HG03439 (cell line): ENCODE measurements around the gene CCDC192.
"Not testable (repeated sequence)": the region's sequence is repeated elsewhere in the genome, so short reads cannot be mapped to it uniquely, and the experiment has no call there.

Experiments used
- ATAC-seq: cut with Tn5 transposase; IDR thresholded peaks from one replicate; pipeline ENCODE4 v1.9.1; 2021; ENCODE audit warnings: mild to moderate bottlenecking, moderate library complexity; ENCODE audit not compliant: unreplicated experiment

The CCDC192 gene

DNA sequence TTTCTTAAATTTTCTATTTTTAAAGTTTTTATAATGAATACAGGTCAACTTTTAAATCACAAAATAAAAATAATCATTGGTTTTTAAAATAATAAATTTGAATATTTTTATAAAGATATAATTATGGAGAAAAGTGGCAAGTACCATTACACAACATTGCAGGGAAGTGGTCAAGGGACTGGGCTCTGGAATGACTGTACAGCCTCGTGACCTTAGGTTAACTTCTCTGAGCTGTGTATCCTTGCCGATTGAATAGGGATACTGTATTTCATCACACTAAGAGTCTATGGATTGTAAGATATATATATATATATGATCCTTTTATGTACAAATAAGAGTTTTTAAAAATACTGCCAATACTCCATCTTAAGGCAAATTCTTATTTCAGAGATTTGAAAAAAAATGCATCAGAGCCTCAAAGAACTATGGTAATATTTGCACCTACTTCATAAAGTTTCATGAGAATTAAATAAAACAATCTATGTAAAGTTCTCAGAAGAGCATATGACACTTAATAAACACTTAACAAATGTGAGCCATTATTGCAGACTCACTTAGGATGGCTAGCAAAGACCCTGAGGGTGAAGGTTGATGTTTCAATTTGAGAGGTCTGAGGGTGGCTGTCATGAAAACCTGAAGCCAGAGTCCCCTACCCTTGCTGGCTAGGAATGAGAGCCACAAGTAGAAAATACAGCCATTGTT, 136.5 kb downstream of the CCDC192 start:
- peak; percentile 28 for ATAC-seq

DNA sequence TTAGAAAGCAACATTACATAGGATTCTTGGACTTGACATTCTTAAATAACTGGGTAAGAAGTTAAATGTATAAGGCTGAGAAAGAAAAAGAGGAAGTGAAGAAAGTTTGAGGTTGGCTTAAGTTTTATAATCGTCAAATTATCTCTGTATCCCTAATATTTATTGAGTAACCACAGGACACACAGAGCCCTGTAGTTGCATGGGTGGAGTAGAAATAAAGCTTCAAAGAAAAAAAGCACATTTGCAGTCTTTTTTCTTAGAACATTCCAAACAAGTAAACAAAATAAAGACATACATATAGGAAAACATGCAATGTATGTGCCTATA, 137.0 kb downstream of the CCDC192 start:
- peak; percentile 52 for ATAC-seq

DNA sequence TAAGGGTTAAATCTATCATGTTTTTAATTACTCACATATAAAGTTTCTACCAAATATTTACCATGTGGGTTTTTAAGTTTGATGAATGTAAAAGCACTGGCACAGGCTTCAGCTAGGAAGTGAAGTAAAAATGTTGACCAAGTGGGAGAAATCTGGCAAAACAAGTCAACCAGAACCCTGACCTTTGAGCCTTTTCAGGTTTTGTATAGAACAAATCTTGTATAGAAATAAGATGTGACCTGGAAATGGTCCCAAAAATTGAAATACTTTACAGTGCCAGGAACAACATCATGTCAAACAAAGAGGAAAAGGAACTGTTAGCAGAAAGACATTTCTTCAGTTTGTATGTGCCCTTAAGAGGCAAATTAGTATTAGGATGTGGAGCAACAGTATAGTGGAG, 137.6 kb downstream of the CCDC192 start:
- ATAC-seq, result no peak

DNA sequence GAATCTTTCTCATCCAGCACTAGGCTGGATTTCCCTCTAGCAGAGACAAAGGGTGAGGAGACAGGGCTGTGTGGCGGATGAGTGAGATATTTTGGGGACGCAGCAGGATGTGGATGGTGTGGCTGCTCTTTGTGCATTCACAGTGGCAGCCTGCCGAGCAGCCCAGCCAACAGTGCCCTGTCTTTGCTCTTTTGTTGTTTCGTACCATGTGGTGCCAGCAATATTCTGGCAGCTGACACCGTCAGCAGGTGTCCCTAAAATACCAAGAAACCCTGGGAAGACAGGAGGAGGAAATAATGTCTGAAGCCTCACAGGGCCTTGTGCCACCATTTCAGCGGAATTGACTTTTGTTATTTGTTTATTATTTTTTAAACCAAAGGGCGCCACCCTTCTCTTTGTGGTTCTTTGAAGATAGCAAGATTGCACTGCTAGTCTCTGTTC, 141.4 kb downstream of the CCDC192 start:
- ATAC-seq, result no peak

DNA sequence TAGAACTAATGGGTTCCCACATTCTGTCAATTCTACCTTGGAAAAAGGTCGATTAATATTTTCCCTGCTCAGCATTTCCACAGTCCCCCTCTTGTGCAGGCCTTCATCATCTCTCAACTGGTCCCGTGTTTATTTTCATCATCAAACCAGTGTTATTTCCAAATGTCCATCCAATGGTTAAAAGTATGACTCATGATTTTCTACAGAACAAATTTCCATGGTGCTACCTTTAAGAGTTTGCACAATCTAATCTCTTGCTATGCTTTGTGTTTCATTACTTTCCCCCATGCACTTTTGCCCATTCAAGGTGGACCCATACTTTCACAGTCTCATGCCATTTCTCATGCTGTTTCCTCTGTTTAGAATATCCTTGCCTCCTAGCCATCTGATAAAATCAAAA, 143.7 kb downstream of the CCDC192 start:
- ATAC-seq, result no peak

DNA sequence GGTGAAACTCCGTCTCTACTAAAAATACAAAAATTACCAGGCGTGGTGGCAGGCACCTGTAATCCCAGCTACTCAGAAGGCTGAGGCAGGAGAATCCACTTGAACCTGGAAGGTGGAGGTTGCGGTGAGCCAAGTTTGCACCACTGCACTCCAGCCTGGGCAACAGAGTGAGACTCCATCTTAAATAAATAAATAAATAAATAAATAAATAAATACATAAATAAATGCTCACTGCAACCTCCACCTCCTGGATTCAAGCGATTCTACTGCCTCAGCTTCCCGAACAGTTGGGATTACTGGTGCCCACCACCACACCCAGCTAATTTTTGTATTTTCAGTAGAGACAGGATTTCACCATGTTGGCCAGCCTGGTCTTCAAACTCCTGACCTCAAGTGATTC, 144.4 kb downstream of the CCDC192 start:
- ATAC-seq, result not testable (repeated sequence)

DNA sequence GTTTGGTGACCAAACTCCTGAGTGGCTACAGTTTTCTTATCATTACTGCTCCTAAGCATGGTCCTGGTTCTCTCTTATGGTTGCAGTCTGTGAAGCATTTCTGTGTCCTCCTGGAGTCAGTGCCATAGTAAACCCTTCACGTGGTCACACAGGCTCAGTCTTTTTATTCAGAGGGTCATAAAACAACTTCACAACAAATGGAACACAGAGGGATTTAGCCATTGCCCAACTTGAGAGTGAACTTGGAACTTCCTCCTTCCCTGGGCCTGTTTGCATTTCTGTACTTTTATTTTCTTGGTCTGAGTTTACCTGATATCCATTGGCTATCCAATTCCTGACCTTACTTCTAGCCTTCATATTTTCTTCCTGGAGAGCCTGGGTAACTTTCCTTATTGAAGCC, 144.9 kb downstream of the CCDC192 start:
- ATAC-seq, result no peak

DNA sequence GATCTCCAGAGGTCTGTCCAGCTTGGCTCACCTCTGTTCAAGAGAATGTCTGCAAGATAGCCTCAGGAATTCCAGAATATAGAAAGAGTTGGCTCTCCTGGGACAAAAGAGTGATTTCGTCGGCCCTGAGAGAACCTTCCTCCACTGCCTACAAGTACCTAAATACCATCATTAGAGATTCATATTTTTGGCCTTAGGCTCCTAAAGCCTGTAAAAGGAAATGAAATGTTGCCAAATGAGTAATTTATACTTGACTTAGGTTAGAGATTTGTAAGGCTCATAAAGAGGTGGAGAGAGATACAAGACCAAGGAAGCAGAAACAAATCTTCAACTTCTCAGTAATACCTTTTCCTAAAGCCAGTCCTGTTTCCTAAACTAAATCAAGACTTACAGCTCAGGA, 146.2 kb downstream of the CCDC192 start:
- no peak for ATAC-seq

DNA sequence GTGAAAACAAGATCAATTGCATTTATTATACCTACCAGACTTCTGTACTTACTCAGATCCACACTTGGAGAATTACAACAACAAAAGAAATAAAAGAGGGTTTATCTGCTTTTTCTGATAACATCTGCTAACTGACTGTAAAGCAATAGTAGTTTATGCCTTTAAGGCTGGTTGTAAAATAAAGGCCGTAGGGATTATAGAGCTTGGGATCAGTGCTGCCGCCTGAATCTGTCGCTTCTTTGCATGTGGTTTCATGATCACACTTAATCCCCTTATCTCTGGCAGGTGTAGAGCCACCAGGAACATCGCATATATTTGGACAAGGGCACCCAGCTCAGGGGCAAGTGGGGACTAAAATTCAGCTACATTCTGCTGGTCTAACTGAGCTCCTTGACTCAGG, 146.7 kb downstream of the CCDC192 start:
- no peak for ATAC-seq

DNA sequence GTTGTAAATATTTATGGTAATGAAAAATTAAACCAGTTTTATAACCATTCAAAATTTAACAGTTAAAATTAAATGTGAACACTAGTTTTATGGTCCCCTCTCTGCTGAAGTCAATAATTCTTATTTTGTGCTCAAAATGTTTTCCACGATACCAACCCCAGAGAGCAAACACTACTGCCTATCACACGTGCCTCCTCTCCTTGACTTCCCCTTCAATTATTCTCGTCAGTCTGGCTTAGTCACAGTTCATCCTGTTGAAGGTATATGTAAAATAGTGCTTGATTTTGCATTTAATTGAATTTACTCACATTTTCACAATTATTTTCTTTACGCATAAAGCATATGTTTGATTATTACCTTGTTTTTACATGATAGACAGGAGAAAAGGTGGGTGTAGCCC, 148.8 kb downstream of the CCDC192 start:
- no peak for ATAC-seq

DNA sequence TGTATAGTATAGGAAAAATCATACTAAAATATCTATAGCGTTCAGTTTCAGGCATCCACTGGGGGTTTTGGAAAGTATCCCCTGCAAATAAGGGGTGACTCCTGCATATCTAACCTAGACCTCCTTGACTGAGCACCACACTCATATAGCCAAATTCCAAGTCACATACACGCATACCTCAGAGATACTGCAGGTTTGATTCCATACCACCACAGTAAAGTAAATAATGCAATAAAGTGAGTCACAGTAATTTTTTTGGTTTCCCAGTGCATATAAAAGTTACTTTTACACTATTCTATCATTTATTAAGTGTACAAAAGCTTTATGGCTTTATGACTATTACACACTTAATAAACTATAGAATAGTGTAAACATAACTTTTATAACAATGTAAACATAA, 151.3 kb downstream of the CCDC192 start:
- no peak for ATAC-seq

DNA sequence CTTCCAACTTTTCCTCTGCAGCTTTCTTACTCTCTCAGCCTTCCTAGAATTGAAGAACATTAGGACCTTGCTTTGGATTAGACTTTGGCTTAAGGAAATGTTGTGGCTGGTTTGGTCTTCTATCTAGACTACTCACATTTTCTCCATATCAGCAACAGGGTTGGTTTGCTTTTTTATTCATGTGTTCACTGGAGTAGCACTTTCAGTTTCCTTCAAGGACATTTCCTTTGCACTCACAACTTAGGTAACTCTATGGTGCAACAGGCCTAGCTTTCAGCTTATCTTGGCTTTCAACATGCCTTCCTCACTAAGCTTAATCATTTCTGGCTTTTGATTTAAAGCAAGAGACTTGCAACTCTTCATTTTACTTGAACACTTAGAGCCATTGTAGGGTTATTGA, 153.1 kb downstream of the CCDC192 start:
- no peak for ATAC-seq

DNA sequence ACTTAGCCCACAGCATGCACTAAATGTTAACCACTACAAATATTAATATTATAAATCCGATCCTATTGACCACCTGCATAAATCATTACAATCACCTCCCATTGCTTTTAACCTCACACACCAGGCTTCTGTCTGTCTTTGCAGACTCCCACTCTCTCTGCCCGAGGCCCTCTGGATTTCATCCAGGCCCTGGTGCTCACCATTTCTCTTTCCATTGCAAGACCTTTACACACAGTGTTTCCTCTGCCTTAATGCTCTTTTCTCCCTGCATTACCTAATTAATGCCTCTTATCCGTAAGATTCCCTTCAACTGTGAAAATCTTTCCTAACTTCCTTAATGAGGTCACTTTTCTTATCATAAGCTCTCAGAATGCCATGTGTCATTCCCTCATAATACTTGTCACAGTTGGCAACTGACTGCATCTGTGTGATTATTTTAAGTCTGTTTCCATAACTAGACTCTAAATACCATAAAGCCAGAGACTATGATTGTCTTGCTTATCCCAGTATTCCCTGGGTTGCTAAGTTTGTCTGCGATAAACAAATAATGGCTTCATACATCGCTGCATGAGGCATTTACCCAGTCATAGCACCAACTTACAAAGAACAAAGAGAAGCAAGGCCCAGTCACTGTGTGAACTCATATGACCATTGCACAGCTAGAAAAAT, 155.1 kb downstream of the CCDC192 start:
- ATAC-seq, result no peak

DNA sequence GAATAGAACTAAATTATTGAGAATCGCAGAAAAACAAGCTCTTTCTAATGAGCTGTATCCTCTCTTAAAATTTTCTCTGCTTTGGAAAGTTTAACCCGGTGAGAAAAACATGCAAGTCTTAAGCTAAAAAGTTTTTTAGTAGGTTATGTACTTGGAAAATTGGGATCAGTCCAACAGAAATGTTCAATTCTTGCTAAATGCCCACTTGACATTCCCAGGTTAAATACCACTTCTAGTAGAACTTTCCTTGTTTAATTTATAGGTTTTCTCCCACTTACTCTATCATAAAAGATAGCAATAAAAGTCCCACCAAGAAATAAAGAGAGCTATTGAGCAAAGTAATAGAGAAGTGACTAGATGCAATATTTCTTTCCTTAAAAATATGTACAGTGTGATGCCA, 157.1 kb downstream of the CCDC192 start:
- ATAC-seq, result no peak

DNA sequence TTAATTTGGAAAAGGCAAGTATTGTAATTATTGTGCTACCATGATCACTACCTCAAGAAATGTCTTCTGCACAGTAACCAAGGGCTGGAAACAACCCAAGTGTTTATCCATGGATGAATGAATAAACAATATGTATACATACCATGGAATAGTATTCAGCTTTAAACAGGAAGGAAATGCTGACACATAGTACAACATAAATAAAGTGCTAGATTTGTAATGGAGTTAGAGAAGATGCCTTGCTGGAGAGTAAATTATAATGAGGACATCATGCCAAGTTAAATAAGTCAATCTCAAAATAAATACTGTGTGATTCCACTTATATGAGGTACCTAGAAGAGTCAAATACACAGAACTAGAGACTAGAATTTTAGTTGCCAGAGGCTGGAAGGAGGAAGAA, 160.0 kb downstream of the CCDC192 start:
- no peak for ATAC-seq

DNA sequence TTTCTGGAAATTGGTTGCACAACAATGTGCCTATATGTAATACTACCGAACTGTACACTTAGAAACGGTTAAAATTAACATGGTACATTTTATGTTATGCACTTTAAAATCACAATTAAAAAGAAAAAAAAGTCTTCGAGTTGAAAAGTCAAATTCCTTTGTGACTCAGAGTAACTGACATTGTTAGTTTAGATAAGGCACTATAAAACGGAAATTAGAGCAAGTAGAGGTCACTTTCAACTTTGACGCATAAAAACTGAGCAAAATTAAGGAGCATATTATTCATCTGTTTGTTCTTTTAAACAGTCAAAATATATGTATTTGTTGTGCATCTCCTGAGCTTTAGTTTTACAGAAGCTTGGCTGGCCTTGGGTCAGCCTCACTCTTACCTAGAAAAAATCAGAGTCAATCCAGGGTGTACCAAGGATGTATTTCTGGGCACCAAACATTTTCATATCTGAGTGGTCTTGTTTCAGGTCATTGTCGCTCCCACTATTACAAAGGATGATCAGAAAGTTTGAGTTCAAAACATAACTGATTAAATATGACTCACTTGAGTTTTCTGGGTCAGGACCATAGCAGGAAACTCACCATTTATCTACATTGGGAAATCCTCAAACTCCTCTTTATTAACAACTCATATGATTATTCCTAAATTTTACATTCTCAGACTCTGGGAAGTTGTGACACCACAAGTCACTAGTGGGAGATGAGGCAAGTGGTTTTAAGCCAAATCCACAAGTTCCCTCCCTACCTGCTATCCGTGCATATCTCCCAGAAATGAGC, 160.6 kb downstream of the CCDC192 start:
- no peak for ATAC-seq

DNA sequence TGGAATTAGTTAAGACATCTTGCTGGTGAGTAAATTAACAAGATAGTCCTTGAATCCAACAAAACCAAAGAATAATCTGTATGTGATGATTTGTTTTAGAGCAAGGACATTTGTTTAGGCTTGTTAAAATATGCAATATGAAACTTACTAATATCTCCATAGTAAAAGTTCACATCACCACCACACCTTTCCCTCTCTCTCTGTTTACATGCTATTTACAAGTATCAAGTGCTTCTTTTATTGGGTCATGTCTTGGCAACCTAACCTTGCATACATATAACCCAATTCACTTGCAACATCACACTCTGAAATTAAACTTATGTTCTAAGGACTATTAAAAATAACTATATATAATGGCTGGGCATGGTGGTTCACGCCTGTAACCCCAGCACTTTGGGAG, 161.3 kb downstream of the CCDC192 start:
- no peak for ATAC-seq

DNA sequence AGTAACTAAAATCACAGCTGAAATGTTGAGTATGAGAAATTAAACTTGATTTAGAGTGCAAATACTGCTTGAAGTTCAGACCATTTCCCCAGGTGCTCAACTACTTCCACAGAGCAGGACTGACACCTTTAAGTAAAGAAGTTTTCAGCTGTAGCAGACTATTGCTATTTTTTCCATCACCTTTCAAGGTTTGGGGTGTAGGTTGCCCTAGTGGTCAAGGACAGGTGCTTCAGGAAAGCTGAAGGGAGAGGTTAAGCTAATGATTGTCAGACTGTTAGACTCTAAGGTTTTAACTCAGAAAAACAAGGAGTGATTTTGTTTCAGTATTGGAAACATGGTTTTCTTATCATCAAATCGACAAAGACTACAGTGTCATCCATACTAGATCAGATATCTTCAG, 162.1 kb downstream of the CCDC192 start:
- ATAC-seq, result no peak

DNA sequence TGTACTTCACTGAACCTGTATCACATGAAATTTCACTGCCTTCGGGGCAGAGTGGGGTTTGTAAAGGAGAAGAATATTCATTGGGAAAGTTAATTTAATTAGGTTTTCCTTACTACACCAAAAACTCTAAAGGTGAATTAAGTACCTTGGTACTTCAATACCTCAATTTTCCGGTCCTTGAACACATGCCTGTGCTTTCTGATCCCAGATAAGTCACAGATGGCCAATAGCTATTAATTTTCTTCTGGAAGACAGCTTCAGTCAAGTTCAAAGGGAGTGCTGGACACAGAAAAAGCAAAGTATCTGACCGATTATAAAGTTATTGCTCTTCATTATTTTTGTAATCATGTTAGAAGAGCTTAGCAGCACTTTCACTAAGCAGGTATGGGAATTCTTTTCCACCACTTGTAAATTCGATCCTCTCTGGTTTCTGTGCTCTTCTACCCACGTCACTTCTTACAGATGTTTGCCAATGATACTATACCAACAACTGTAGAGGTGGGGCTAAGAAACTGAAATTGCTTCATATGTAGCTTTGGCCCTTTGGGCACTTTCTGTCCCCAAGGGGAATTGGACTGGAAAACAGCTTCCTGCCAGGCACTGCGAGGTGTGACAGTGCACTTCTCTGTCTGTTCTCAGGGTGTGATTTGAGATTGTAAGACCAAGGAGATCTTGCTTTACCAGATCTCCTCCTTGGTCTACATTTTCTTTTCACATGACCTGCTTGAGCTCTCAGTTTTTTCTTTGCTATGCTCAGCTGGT, 164.0 kb downstream of the CCDC192 start:
- ATAC-seq, result no peak

DNA sequence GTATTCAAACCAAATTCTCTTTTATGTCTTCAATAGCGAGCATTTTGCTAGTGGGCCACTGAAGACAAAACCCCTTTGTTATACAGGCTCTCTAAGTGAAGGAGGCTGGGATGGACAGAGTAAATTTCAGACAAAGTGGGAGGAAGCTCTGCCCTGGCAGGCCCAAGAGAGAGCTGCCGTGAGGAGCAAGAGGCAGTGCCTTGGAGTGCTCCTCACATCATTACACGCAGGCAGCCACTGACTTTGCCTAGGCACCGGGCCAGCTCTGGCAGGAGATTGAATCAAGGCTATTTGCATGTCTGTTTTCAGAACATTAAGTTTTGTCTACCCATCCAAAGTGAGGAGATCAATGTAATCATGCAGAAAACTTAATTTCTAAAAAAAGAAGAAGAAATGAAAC, 167.7 kb downstream of the CCDC192 start:
- peak; percentile 64 for ATAC-seq

DNA sequence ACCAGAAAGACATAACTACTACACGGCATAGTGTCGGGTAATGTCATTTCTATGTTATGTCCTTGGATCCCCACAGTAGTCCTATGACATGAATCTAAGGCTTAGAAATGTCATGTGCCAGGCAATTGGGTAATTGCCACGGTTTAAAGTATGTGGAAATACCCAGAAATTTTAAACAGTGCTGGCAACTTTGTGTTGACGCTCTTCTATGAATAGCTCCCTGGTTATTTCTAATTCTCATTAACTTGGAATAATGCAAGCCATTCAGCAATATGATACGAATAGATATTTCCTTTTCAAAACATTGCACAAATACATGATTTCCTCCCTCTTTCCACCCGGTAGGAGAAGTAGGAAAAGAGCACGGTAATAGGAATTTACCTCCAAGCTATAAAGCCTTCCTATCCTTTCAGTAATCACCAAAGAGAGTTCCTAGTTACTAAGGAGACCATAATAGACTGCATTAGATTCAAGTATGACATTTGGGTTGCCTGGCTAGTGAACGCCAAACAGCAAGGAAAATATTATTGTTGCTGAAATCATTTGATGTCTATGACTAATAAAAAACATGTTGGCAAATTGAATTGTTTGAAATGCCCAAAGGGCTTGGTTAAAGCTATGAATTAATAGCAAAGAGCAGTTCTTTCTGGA, 168.4 kb downstream of the CCDC192 start:
- ATAC-seq, result no peak
